Medulla oblongata (tissue), 1 donor: ENCODE data around the gene NXPH1.

ENCODE experiments used
- DNase-seq: peaks from one replicate; pipeline ENCODE4 v3.0.0-alpha.2; 2015; ENCODE audit errors: extremely low spot score

NXPH1 gene

GRCh38 chr7:8433477-8434289, at the start of gene NXPH1:
Gene NXPH1, plus strand, starts transcription at chr7:8433609.
- DNase-seq = peak; percentile 13

- no peak for DNase-seq
These were observed 48.5 kb upstream of the NXPH1 start for GRCh38 chr7:8384901-8385300.

- peak; percentile 16 for DNase-seq
These were observed 46.4 kb upstream of the NXPH1 start for GRCh38 chr7:8386926-8387550.

- peak; percentile 93 for DNase-seq
These were observed 45.7 kb upstream of the NXPH1 start for GRCh38 chr7:8387551-8388256.

- DNase-seq = no peak
These were observed 45.2 kb upstream of the NXPH1 start for GRCh38 chr7:8388257-8388625.

GRCh38 chr7:8389593-8390261, 43.7 kb upstream of the NXPH1 start:
- peak; percentile 93 for DNase-seq

GRCh38 chr7:8390262-8390626, 43.2 kb upstream of the NXPH1 start:
- DNase-seq = no peak

- DNase-seq = no peak
These were observed 41.9 kb upstream of the NXPH1 start for GRCh38 chr7:8391353-8392062.

- no peak for DNase-seq
These were observed 37.1 kb upstream of the NXPH1 start for GRCh38 chr7:8396294-8396693.

- DNase-seq = no peak
These were observed 24.5 kb upstream of the NXPH1 start for GRCh38 chr7:8408871-8409270.

GRCh38 chr7:8411103-8411502, 22.3 kb upstream of the NXPH1 start:
- no peak for DNase-seq

GRCh38 chr7:8413600-8413999, 19.8 kb upstream of the NXPH1 start:
- DNase-seq = no peak

- peak; percentile 89 for DNase-seq
These were observed 14.7 kb upstream of the NXPH1 start for GRCh38 chr7:8418629-8419245.

GRCh38 chr7:8422177-8422576, 11.2 kb upstream of the NXPH1 start:
- DNase-seq = no peak

GRCh38 chr7:8423057-8423456, 10.4 kb upstream of the NXPH1 start:
- no peak for DNase-seq

- DNase-seq = no peak
These were observed 8.2 kb upstream of the NXPH1 start for GRCh38 chr7:8425223-8425622.

GRCh38 chr7:8430643-8431042, 2.8 kb upstream of the NXPH1 start:
- no peak for DNase-seq

GRCh38 chr7:8434290-8435002, 1.0 kb downstream of the NXPH1 start:
- DNase-seq = peak; percentile 14

GRCh38 chr7:8435095-8435494, 1.7 kb downstream of the NXPH1 start:
- DNase-seq = no peak
